ENCODE results near the gene HOXB5.

HOXB5 gene

GRCh38 chr17:48591255-48592056, 2.1 kb downstream of the HOXB5 start:
- DNase-seq: no peak

- DNase-seq: no peak
These were observed 2.9 kb downstream of the HOXB5 start for GRCh38 chr17:48590607-48591161.

- DNase-seq: peak; percentile 85
These were observed 3.6 kb downstream of the HOXB5 start, which contains the start of gene HOXB3 for GRCh38 chr17:48589831-48590606. Gene HOXB3 (minus strand): TSS chr17:48590241. CDS start chr17:48552474, 37,767 bp downstream.

- no peak for DNase-seq
These were observed 4.3 kb downstream of the HOXB5 start for GRCh38 chr17:48589060-48589830.

GRCh38 chr17:48588528-48588927, 5.1 kb downstream of the HOXB5 start:
- no peak for DNase-seq

GRCh38 chr17:48588074-48588415, 5.5 kb downstream of the HOXB5 start:
- no peak for DNase-seq

- peak; percentile 78 for DNase-seq
These were observed 6.1 kb downstream of the HOXB5 start for GRCh38 chr17:48587276-48588073.

GRCh38 chr17:48586355-48587258, 7.0 kb downstream of the HOXB5 start:
- peak; percentile 77 for DNase-seq

- no peak for DNase-seq
These were observed 9.3 kb downstream of the HOXB5 start for GRCh38 chr17:48584223-48584741.

GRCh38 chr17:48583708-48584222, 9.8 kb downstream of the HOXB5 start:
- DNase-seq: no peak

GRCh38 chr17:48582750-48583069, 10.9 kb downstream of the HOXB5 start:
- DNase-seq: no peak

GRCh38 chr17:48579760-48580554, 13.6 kb downstream of the HOXB5 start:
- DNase-seq: no peak

- no peak for DNase-seq
These were observed 14.2 kb downstream of the HOXB5 start for GRCh38 chr17:48579471-48579759.

- peak; percentile 76 for DNase-seq
These were observed 14.7 kb downstream of the HOXB5 start for GRCh38 chr17:48578616-48579470.

- peak; percentile 87 for DNase-seq
These were observed 15.5 kb downstream of the HOXB5 start, which contains the start of gene HOXB4 for GRCh38 chr17:48577946-48578615. Gene HOXB4 (minus strand): TSS chr17:48578350. CDS start chr17:48578319, 31 bp downstream.

GRCh38 chr17:48577330-48577945, 16.1 kb downstream of the HOXB5 start:
- DNase-seq: peak; percentile 79

All from right kidney (tissue), 1 donor.